RWPE1 (cell line): ENCODE results near the gene CCDC92.

Experiments
- CTCF ChIA-PET: fragments of 350-600 bp; sonication (Branson Sonifier 250); formaldehyde crosslinking; extraction: SDS; loops from one replicate; lab custom pipeline; 2021; lab: Yijun Ruan, JAX
- POLR2A ChIA-PET: fragments of 400-600 bp; formaldehyde crosslinking; extraction: SDS; loops from one replicate; lab custom pipeline; 2020; ENCODE audit warnings: antibody characterized with exemption; ENCODE audit not compliant: low non-redundant PET; lab: Yijun Ruan, JAX
- DNase-seq: peaks from one replicate; pipeline ENCODE4 v3.0.0; 2012; ENCODE audit warnings: low spot score
- H3K27ac ChIP-seq: fragments of 450-650 bp; 2 replicates; pipeline ENCODE4 v1.5.1; 2017
- TF ChIP-seq, protein P1 (sequence below): fragments of 450-650 bp; conservative IDR thresholded peaks from 2 replicates; pipeline ENCODE4 v1.5.1; 2017; ENCODE audit warnings: low read depth, mild to moderate bottlenecking

CCDC92 gene

DNA sequence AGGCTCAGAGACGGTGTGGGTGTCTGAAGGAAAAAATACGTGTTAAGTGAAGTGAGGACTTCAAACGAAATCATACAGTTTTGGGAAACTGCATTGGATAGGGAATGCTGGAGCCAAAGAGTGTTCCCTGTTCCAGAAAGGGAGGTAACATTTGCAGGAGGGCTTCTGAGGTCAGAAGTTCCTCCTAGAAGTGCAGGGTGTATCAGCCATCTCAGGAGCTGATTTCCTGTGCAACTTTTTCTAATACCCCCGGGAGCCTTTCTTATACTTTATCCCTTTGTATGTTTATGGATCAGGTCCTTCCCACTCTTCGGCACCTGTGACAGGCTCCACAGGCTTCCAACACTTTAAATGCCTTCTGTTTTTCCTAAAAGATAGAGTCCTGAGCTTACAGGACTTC, 25.3 kb upstream of the CCDC92 start:
- TF ChIP-seq, protein P1, sequence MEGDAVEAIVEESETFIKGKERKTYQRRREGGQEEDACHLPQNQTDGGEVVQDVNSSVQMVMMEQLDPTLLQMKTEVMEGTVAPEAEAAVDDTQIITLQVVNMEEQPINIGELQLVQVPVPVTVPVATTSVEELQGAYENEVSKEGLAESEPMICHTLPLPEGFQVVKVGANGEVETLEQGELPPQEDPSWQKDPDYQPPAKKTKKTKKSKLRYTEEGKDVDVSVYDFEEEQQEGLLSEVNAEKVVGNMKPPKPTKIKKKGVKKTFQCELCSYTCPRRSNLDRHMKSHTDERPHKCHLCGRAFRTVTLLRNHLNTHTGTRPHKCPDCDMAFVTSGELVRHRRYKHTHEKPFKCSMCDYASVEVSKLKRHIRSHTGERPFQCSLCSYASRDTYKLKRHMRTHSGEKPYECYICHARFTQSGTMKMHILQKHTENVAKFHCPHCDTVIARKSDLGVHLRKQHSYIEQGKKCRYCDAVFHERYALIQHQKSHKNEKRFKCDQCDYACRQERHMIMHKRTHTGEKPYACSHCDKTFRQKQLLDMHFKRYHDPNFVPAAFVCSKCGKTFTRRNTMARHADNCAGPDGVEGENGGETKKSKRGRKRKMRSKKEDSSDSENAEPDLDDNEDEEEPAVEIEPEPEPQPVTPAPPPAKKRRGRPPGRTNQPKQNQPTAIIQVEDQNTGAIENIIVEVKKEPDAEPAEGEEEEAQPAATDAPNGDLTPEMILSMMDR = no peak
- ChIA-PET CTCF (no interaction called here), POLR2A (no interaction called here)
- H3K27ac ChIP-seq = no peak overlapping the region
- DNase-seq = no peak

DNA sequence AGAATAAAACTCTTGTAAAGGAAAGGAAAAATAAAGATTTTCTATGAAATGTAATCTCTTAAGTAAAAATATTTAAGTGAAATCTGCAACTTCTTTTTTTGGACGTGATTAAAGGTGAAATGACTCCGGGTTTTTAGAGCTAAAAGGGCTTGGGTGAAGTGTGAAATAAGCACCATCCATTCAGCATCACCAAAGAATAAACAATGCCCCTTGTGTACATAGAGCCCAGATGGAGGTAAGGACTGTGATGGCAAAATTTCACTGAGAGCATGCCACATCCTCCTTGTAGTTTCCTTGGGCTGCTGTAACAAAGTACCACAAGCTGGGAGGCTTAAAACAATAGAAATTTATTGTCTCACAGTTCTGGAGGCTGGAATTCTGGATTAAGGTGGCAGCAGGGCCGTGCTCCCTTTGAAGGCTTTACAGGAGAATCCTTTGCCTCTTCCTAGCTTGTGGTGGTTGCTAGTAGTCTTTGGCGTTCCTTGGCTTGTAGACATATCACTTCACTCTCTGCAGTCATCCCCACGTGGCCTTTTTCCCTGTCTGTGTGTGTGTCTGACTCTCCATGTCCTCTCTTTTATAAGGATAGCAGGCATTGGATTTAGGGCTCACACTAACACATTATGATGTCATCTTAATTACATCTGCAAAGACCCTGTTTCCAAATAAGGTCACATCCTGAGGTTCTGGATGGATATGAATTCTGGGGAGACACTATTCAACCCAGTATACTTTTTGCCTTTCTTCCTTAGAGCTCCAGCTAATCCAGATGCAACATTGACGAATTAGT, 24.6 kb upstream of the CCDC92 start:
- POLR2A ChIA-PET = no interaction called here
- TF ChIP-seq, protein P1 = no peak
- DNase-seq = no peak
- CTCF ChIA-PET = no interaction called here
- no peak overlapping the region for H3K27ac ChIP-seq

- no peak for DNase-seq
- ChIA-PET POLR2A (no interaction called here), CTCF (no interaction called here)
- H3K27ac ChIP-seq = no peak overlapping the region
- TF ChIP-seq, protein P1 = no peak
Observed at GRCh38 chr12:123996581-123996980, 23.9 kb upstream of the CCDC92 start.

GRCh38 chr12:123995023-123995748, 22.6 kb upstream of the CCDC92 start:
- ChIA-PET POLR2A (no interaction called here), CTCF (interaction anchor here (0.5 to 0.6 kb wide), 2 partner anchors 23 to 283 kb away, joined by 3 read pairs; partner anchors contain the start of genes ATP6V0A2 and CCDC92)
- TF ChIP-seq, protein P1 = no peak
- no peak overlapping the region for H3K27ac ChIP-seq
- DNase-seq = peak; percentile 68

GRCh38 chr12:123992118-123992825, 19.6 kb upstream of the CCDC92 start:
- no peak overlapping the region for H3K27ac ChIP-seq
- ChIA-PET CTCF (interaction anchor here (0.6 kb wide), 1 partner anchor 11 kb away, joined by 3 read pairs; no protein-coding TSS in a partner anchor), POLR2A (no interaction called here)
- no peak for DNase-seq
- TF ChIP-seq, protein P1 = no peak
